SHP77 treated with DMSO at 0.1 percent for 48 hours (cell line): ENCODE results near the gene CDK16.
A peak's percentile ranks its signal among the peaks of the same experiment; 100 is the strongest.

Experiments
- DNase-seq: peaks from one replicate; lab custom pipeline; 2025; lab: John Stamatoyannopoulos, UW

The CDK16 gene

GRCh38 chrX:47209508-47210238 is 8.8 kb upstream of the CDK16 start:
- DNase-seq: no peak

- DNase-seq: no peak
Measured at GRCh38 chrX:47210661-47211425, 7.6 kb upstream of the CDK16 start.

GRCh38 chrX:47212381-47213293 is 5.8 kb upstream of the CDK16 start:
- DNase-seq: no peak

- DNase-seq: no peak
Measured at GRCh38 chrX:47214435-47215077, 3.9 kb upstream of the CDK16 start.

GRCh38 chrX:47215291-47215900 is 3.1 kb upstream of the CDK16 start:
- DNase-seq: no peak

GRCh38 chrX:47216393-47216925 is 2.0 kb upstream of the CDK16 start:
- no peak for DNase-seq

GRCh38 chrX:47217121-47217851 is 1.2 kb upstream of the CDK16 start:
- DNase-seq: no peak

- DNase-seq: peak; percentile 87
Measured at GRCh38 chrX:47217852-47218279, 615 bp upstream of the CDK16 start.

GRCh38 chrX:47218920-47219815 is 687 bp downstream of the CDK16 start:
- DNase-seq: no peak

- no peak for DNase-seq
Measured at GRCh38 chrX:47221756-47222155, 3.3 kb downstream of the CDK16 start.

GRCh38 chrX:47222751-47223350 is 4.4 kb downstream of the CDK16 start:
- DNase-seq: no peak

GRCh38 chrX:47223476-47224250 is 5.2 kb downstream of the CDK16 start:
- DNase-seq: no peak

- no peak for DNase-seq
Measured at GRCh38 chrX:47224266-47224895, 5.9 kb downstream of the CDK16 start.

- DNase-seq: no peak
Measured at GRCh38 chrX:47224896-47225290, 6.4 kb downstream of the CDK16 start.

- no peak for DNase-seq
Measured at GRCh38 chrX:47226071-47226470, 7.6 kb downstream of the CDK16 start.

- no peak for DNase-seq
Measured at GRCh38 chrX:47226531-47227333, 8.3 kb downstream of the CDK16 start.

- DNase-seq: no peak
Measured at GRCh38 chrX:47227334-47227583, 8.8 kb downstream of the CDK16 start.
